ENCODE data around the gene IQGAP2. TPM values are rescaled to one million over a fixed set of nuclear protein-coding genes. Genes with fewer than 3 reads are reported as not detected.

Gene IQGAP2
- total and polyA plus RNA-seq, 2 donors from 2014 or later: 23.2 to 35.8 TPM

DNA sequence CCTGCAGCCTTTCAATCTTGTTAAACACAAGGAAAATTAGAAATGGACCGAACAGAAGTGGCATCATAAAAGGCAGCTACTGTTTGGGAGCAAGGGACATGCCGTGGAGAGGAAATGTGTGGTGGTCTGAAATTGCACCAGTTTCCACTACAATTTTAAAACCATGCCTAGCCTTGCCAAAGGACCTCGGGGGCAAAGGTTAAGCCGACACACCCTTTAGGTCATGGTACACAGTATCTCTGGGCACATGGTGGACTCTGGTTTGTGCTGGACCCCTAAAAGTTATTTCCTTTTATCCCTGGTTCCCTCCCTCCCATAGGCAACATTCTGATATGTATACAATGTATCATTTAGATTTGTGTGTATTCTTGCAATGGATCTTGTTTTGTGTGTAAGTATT lies 142.1 kb downstream of the IQGAP2 start:
- Histone ChIP-seq H3K4me3 (ENCODE audit: low read length in 3 of 3) (no peak overlapping the region), H3K4me1 (ENCODE audit: control insufficient read depth in 2 of 3, insufficient read depth in 2 of 3, low read depth in 1 of 3, low read length in 3 of 3) (peaks cover 3 to 24% (median 6%) of the 10 kb centered on the region in 3 donors)
- FAIRE-seq: no peak

DNA sequence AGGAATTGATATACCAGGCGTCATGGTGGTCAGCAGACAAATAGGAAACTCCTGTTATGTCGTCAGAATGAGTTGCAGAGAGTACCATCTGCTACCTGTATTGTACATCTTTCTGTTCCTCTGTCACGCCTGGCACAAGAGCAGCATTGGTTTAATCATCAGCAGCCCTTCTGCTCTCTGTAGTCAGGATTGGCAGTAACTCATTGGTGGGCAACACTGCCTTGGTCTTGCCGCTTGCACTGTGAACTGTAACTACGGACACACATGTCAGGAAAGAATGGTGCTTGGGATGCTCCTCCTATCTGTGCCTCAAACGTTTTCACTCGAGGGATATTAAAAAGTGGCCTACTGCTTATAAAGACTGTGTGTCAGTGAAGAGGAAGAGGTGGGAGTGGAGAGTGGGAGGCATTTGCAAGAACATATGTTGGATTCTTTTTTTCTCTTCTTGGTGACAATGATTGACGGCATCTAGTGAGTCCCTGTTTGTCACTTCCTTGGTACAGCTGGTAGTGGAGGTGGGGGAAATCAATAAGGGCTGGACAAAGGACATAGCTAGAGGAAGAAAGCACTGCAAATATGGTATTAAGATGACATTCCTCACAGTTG lies 143.5 kb downstream of the IQGAP2 start:
- no peak overlapping the region for H3K27ac ChIP-seq (ENCODE audit: low read depth in 2 of 2, low read length in 2 of 2)
- H3K27me3 ChIP-seq (ENCODE audit: control insufficient read depth, insufficient read depth, low read length): no peaks in the 10 kb centered on the region
- DNase-seq (peak in 2 of 5 donors; percentile 19 to 44), FAIRE-seq (no peak)
- no peak overlapping the region for H3K4me3 ChIP-seq (ENCODE audit: low read length in 3 of 3)
- H3K9ac ChIP-seq (ENCODE audit: low read length in 3 of 3): no peak overlapping the region
- TF ChIP-seq, protein P1, sequence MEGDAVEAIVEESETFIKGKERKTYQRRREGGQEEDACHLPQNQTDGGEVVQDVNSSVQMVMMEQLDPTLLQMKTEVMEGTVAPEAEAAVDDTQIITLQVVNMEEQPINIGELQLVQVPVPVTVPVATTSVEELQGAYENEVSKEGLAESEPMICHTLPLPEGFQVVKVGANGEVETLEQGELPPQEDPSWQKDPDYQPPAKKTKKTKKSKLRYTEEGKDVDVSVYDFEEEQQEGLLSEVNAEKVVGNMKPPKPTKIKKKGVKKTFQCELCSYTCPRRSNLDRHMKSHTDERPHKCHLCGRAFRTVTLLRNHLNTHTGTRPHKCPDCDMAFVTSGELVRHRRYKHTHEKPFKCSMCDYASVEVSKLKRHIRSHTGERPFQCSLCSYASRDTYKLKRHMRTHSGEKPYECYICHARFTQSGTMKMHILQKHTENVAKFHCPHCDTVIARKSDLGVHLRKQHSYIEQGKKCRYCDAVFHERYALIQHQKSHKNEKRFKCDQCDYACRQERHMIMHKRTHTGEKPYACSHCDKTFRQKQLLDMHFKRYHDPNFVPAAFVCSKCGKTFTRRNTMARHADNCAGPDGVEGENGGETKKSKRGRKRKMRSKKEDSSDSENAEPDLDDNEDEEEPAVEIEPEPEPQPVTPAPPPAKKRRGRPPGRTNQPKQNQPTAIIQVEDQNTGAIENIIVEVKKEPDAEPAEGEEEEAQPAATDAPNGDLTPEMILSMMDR (IDR thresholded peaks at IDR 0.05; ENCODE audit: borderline replicate concordance, extremely low read depth, insufficient read depth): no peak
- H3K9me3 ChIP-seq (ENCODE audit: control insufficient read depth in 2 of 3, insufficient read depth in 1 of 3, low read length in 3 of 3): no peaks in the 10 kb centered on the region
- H3K36me3 ChIP-seq (ENCODE audit: control insufficient read depth in 2 of 3, insufficient read depth in 3 of 3, low read length in 3 of 3): no peaks in the 10 kb centered on the region
- intact Hi-C loops (cut with DNase I): no loop called here
- H3K4me1 ChIP-seq (ENCODE audit: control insufficient read depth in 2 of 3, insufficient read depth in 2 of 3, low read depth in 1 of 3, low read length in 3 of 3): peaks cover 3 to 24% (median 6%) of the 10 kb centered on the region in 3 donors

More for the DNA sequence above, 142.1 kb downstream of the IQGAP2 start:
- TF ChIP-seq, protein P1 (IDR thresholded peaks at IDR 0.05; ENCODE audit: borderline replicate concordance, extremely low read depth, insufficient read depth): no peak
- no peak overlapping the region for H3K9ac ChIP-seq (ENCODE audit: low read length in 3 of 3)
- H3K27ac ChIP-seq (ENCODE audit: low read depth in 2 of 2, low read length in 2 of 2): no peak overlapping the region
- no peak for DNase-seq
- H3K36me3 ChIP-seq (ENCODE audit: control insufficient read depth in 2 of 3, insufficient read depth in 3 of 3, low read length in 3 of 3): no peaks in the 10 kb centered on the region
- H3K27me3 ChIP-seq (ENCODE audit: control insufficient read depth, insufficient read depth, low read length): no peaks in the 10 kb centered on the region
- intact Hi-C loops (cut with DNase I): no loop called here
- no peaks in the 10 kb centered on the region for H3K9me3 ChIP-seq (ENCODE audit: control insufficient read depth in 2 of 3, insufficient read depth in 1 of 3, low read length in 3 of 3)

DNA sequence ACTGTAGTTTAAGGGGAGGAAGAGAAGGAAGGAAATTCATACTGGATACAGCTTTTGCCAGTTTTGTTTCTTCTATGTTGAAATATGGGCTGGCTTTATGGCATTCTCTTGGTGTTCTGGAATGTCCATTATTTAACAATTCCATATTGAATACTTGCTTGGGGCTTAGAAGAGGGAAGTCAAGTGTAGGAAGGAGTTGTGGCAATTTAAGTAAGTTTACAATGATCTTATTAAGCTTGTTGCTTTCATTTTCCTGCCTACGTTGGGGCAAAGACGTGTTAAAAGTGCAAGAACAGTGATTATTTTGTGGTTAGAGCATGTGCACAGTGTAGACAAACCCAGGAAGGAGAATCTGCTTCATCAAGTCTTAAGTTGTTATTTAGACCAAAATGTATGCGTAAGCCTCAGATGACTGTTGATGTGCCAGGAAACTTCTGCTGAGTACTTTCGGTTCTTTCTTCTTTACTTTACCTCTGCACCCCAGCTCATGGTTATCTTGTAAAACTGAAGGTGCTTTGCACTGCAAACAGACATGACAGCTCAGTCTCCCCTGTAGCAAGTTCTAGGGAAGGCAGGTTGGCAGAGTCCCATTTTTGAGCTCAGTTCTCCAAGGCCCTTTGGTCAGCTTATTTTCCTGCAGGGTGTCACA lies 144.3 kb downstream of the IQGAP2 start:
- Histone ChIP-seq H3K36me3 (ENCODE audit: control insufficient read depth in 2 of 3, insufficient read depth in 3 of 3, low read length in 3 of 3) (no peaks in the 10 kb centered on the region), H3K27me3 (ENCODE audit: control insufficient read depth, insufficient read depth, low read length) (no peaks in the 10 kb centered on the region), H3K9me3 (ENCODE audit: control insufficient read depth in 2 of 3, insufficient read depth in 1 of 3, low read length in 3 of 3) (no peaks in the 10 kb centered on the region), H3K4me1 (ENCODE audit: control insufficient read depth in 2 of 3, insufficient read depth in 2 of 3, low read depth in 1 of 3, low read length in 3 of 3) (peaks cover 3 to 24% (median 6%) of the 10 kb centered on the region in 3 donors), H3K27ac (ENCODE audit: low read depth in 2 of 2, low read length in 2 of 2) (peak overlapping the region in 1 of 2 donors; percentile 5), H3K9ac (ENCODE audit: low read length in 3 of 3) (no peak overlapping the region), H3K4me3 (ENCODE audit: low read length in 3 of 3) (no peak overlapping the region)
- intact Hi-C loops (cut with DNase I): no loop called here
- DNase-seq: no peak
- TF ChIP-seq, protein P1 (IDR thresholded peaks at IDR 0.05; ENCODE audit: borderline replicate concordance, extremely low read depth, insufficient read depth): no peak
- no peak for FAIRE-seq

Measured in kidney (tissue), 14 donors.